Activated CD4-positive, alpha-beta T cell treated with anti-CD3 and anti-CD28 coated beads, Interleukin-2, amount 10 ng/mL, durations not matched to agents 7 days and 5 days (primary cell): ENCODE measurements around the gene MACF1. TPM values are rescaled to one million over a fixed set of nuclear protein-coding genes. Genes with fewer than 3 reads are reported as not detected.

Experiments used
- total RNA-seq, 2 experiments: library from RNA; stranded (reverse); gene quantifications; one replicate each; pipeline ENCODE4 v1.2.3, GENCODE V29; 2021

Gene MACF1
- total RNA-seq, 2 experiments from 2014 or later = 375 to 395 TPM

Other genes starting within 250 kb of the MACF1 start
- 10 to 100 TPM; 61.2 to 74.5 TPM for gene AKIRIN1, start 213.4 kb upstream of the MACF1 start, total RNA-seq
- gene NDUFS5, start 178.3 kb upstream of the MACF1 start, total RNA-seq = 100 to 1,000 TPM; 125 to 148 TPM